Measurements from ENCODE around the gene CABP1.
A peak's percentile ranks its signal among the peaks of the same experiment; 100 is the strongest.

Gene CABP1

DNA sequence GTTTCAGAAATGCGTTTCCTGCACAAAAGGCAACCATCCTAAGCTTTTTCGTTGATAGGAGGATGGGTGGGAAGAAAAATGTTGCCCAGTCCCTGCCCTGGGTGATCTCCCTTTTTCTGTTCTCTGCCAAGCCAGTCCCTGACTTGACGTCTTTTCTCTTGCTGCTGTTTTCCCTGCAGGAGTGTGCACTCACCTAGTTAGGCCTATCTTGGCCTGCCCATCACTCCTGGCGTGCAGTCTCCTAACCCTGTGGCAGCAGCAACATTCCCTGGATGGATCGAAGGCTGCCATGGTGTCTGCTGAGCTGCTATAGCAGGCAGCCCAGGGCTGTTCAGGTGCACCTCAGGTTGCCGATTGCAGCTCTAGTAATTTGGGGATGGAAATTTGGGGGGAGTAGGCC, 71.0 kb downstream of the CABP1 start:
- no peaks in the 10 kb centered on the region for H3K9me3 ChIP-seq (ENCODE audit: control insufficient read depth, insufficient read depth, low read length)
- peak overlapping the region; percentile 96; the same call in 1 of the 2 replicates for H3K4me3 ChIP-seq (ENCODE audit: low read length)
- no CpG with 5 or more reads among the region's 6 CpGs for WGBS (ENCODE audit: insufficient coverage, insufficient read length)
- peaks cover 3% of the 10 kb centered on the region for H3K4me1 ChIP-seq (ENCODE audit: control insufficient read depth, insufficient read depth, low read length)
- H3K36me3 ChIP-seq (ENCODE audit: control insufficient read depth, insufficient read depth, low read length) = peaks cover 14% of the 10 kb centered on the region; the same call in 1 of the 2 replicates
- H3K27me3 ChIP-seq (ENCODE audit: control insufficient read depth, insufficient read depth, low read length) = no peaks in the 10 kb centered on the region
- no peak overlapping the region for H3K27ac ChIP-seq (ENCODE audit: low read length)
- no peak for DNase-seq (ENCODE audit: low read depth, low spot score)

DNA sequence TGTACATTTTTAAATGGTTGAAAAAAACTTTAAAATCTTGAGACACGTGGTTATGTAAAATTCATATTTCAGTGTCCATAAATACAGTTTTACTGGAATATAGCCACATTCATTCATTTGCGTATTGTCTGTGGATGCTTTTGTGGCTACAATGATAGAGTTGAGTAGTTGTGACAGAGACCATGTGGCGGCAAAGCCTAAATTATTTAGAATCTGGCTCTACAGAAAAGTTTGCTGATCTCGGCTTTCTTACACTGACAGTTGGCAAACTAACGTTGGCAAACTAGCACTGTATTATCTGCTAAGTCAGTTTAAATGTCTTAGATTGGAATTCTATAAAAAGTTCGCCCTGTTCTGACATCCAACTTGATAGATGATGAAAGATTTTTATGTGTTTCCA, 72.2 kb downstream of the CABP1 start:
- Histone ChIP-seq H3K27me3 (ENCODE audit: control insufficient read depth, insufficient read depth, low read length) (no peaks in the 10 kb centered on the region), H3K27ac (ENCODE audit: low read length) (no peak overlapping the region), H3K4me3 (ENCODE audit: low read length) (no peak overlapping the region), H3K9me3 (ENCODE audit: control insufficient read depth, insufficient read depth, low read length) (no peaks in the 10 kb centered on the region), H3K4me1 (ENCODE audit: control insufficient read depth, insufficient read depth, low read length) (peaks cover 3% of the 10 kb centered on the region), H3K36me3 (ENCODE audit: control insufficient read depth, insufficient read depth, low read length) (peaks cover 21% of the 10 kb centered on the region; the same call in 1 of the 2 replicates)
- no peak for DNase-seq (ENCODE audit: low read depth, low spot score)
- no CpG with 5 or more reads among the region's 6 CpGs for WGBS (ENCODE audit: insufficient coverage, insufficient read length)

DNA sequence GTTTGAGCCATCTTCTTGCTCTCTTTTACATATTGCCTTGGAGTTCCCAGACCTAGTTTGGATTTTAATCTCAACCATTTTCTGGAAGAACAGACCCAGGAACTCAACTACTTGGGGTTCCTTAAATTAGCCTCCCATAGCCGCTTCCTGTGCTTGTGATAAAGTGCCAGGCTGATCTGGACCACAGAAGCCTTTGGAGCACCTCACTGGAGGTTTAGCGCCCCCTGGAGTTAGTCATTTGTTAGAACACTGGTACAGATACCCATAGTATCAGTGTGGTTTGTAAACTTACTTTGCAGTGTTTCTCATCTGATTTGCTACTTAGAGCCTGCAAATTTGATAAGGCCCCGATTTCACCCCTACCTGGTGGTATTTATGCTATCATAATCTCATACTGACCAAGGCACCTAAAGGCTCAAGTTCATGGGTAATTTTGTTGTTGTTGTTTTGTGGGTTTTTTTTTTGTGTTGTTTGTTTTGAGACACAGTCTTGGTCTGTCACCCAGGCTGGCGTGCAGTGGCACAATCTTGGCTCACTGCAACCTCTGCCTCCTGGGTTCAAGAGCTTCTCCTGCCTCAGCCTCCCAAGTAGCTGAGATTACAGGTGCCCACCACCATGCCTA, 73.5 kb downstream of the CABP1 start:
- H3K36me3 ChIP-seq (ENCODE audit: control insufficient read depth, insufficient read depth, low read length) = peaks cover 28% of the 10 kb centered on the region; the same call in 1 of the 2 replicates
- peaks cover 3% of the 10 kb centered on the region for H3K4me1 ChIP-seq (ENCODE audit: control insufficient read depth, insufficient read depth, low read length)
- H3K9me3 ChIP-seq (ENCODE audit: control insufficient read depth, insufficient read depth, low read length) = no peaks in the 10 kb centered on the region
- H3K4me3 ChIP-seq (ENCODE audit: low read length) = no peak overlapping the region
- H3K27ac ChIP-seq (ENCODE audit: low read length) = no peak overlapping the region
- no CpG with 5 or more reads among the region's 4 CpGs for WGBS (ENCODE audit: insufficient coverage, insufficient read length)
- no peaks in the 10 kb centered on the region for H3K27me3 ChIP-seq (ENCODE audit: control insufficient read depth, insufficient read depth, low read length)
- peak; percentile 71 for DNase-seq (ENCODE audit: low read depth, low spot score)

Measured in iPS DF 6.9 (cell line).